Stimulated activated naive CD8-positive, alpha-beta T cell treated with anti-CD3 and anti-CD28 coated beads, Interleukin-15, Interleukin-2, amounts not matched to agents 100 ng/mL and 50 ng/mL, for 24 hours (primary cell): Measurements from ENCODE around the gene TTYH3.
"Not testable (repeated sequence)": the region's sequence is repeated elsewhere in the genome, so short reads cannot be mapped to it uniquely, and the experiment has no call there.

ENCODE experiments used
- H3K27ac Mint-ChIP-seq: one replicate; pipeline ENCODE4 v1.8.0; 2021; ENCODE audit warnings: mild to moderate bottlenecking, mixed read lengths
- H3K27me3 Mint-ChIP-seq: one replicate; pipeline ENCODE4 v1.8.0; 2021; ENCODE audit warnings: mixed read lengths
- H3K36me3 Mint-ChIP-seq: one replicate; pipeline ENCODE4 v1.8.0; 2021; ENCODE audit warnings: low read depth, mixed read lengths
- H3K4me1 Mint-ChIP-seq: one replicate; pipeline ENCODE4 v1.8.0; 2021; ENCODE audit warnings: low read depth, mixed read lengths
- H3K4me3 Mint-ChIP-seq: one replicate; pipeline ENCODE4 v1.8.0; 2021; ENCODE audit warnings: mild to moderate bottlenecking, mixed read lengths
- H3K9me3 Mint-ChIP-seq: one replicate; pipeline ENCODE4 v1.8.0; 2021; ENCODE audit warnings: mixed read lengths

TTYH3 gene

DNA sequence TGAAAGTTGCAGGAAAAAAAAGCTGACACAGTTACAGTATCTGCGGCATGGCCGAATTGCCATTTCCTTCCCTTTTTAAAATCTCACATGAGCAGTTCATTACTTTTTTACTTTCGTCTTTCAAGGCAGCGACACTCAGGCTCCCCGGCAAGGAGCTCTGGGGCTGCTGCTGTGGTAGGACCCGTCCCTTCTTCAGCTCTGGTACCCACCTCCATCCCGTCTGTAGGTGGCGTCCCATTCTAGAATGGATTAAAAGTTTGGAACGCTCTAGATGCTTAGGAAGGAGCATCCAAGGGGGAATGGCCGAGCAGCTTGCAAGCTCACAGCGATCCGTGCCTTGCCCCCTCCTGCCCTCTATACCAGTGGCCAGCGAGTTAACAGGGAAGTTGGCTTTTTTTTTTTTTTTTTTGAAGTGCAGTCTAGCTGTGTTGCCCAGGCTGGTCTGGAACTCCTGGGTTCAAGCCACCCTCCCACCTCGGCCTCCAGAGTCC lies 22.8 kb upstream of the TTYH3 start:
- peak overlapping the region; percentile 27 for H3K4me3 Mint-ChIP-seq
- peaks cover 10% of the 10 kb centered on the region for H3K4me1 Mint-ChIP-seq
- no peaks in the 10 kb centered on the region for H3K27me3 Mint-ChIP-seq
- no peak overlapping the region for H3K27ac Mint-ChIP-seq
- H3K36me3 Mint-ChIP-seq, result no peaks in the 10 kb centered on the region
- no peaks in the 10 kb centered on the region for H3K9me3 Mint-ChIP-seq

DNA sequence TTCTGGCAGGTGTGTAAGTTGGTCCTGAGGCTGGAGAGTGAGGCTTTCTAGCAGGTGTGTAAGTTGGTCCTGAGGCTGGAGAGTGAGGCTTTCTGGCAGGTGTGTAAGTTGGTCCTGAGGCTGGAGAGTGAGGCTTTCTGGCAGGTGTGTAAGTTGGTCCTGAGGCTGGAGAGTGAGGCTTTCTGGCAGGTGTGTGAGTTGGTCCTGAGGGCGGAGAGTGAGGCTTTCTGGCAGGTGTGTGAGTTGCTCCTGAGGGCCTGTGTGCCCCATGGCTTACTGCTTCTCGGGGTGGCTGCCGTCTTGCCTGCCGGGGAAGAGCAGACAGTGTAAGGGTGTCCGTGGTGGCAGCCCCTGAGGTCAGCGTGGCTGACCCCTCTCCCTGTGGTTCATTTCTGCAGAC lies 22.1 kb upstream of the TTYH3 start:
- not testable (repeated sequence) for H3K9me3 Mint-ChIP-seq, H3K36me3 Mint-ChIP-seq, H3K4me1 Mint-ChIP-seq, H3K27me3 Mint-ChIP-seq, H3K4me3 Mint-ChIP-seq, H3K27ac Mint-ChIP-seq

GRCh38 chr7:2610466-2610865 lies 21.3 kb upstream of the TTYH3 start:
- H3K27me3 Mint-ChIP-seq, result no peaks in the 10 kb centered on the region
- no peaks in the 10 kb centered on the region for H3K36me3 Mint-ChIP-seq
- peaks cover 10% of the 10 kb centered on the region for H3K4me1 Mint-ChIP-seq
- H3K9me3 Mint-ChIP-seq, result no peaks in the 10 kb centered on the region
- H3K27ac Mint-ChIP-seq, result no peak overlapping the region
- no peak overlapping the region for H3K4me3 Mint-ChIP-seq

- H3K4me3 Mint-ChIP-seq, result no peak overlapping the region
- H3K36me3 Mint-ChIP-seq, result no peaks in the 10 kb centered on the region
- peaks cover 10% of the 10 kb centered on the region for H3K4me1 Mint-ChIP-seq
- no peaks in the 10 kb centered on the region for H3K27me3 Mint-ChIP-seq
- no peaks in the 10 kb centered on the region for H3K9me3 Mint-ChIP-seq
- H3K27ac Mint-ChIP-seq, result no peak overlapping the region
These were observed 20.9 kb upstream of the TTYH3 start for GRCh38 chr7:2610898-2611297.

GRCh38 chr7:2611401-2611800 lies 20.4 kb upstream of the TTYH3 start:
- Mint-ChIP-seq H3K27me3 (no peaks in the 10 kb centered on the region), H3K4me3 (no peak overlapping the region), H3K9me3 (no peaks in the 10 kb centered on the region), H3K4me1 (peaks cover 10% of the 10 kb centered on the region), H3K36me3 (no peaks in the 10 kb centered on the region), H3K27ac (no peak overlapping the region)

DNA sequence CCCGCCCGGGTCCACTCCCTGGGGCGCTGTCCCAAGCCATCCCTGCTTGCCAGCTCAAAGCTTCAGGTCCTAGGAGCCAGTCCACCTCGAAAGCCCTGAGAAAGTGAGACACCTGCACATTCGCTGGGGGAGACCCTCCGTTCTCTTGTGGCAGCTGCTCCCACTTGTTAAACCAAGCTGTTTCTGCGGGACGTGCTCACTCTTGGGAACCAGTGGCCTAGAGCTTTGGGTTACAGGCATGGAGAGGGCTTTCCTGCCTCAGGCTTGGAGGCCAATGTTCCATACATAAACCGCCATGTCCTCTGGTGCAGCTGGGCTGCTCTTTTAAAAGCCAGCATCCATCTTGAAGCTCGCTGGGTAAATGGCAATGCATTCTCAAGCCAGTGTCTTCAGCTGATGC lies 19.9 kb upstream of the TTYH3 start:
- Mint-ChIP-seq H3K36me3 (no peaks in the 10 kb centered on the region), H3K27ac (no peak overlapping the region), H3K9me3 (no peaks in the 10 kb centered on the region), H3K4me1 (peaks cover 10% of the 10 kb centered on the region), H3K27me3 (no peaks in the 10 kb centered on the region), H3K4me3 (no peak overlapping the region)

DNA sequence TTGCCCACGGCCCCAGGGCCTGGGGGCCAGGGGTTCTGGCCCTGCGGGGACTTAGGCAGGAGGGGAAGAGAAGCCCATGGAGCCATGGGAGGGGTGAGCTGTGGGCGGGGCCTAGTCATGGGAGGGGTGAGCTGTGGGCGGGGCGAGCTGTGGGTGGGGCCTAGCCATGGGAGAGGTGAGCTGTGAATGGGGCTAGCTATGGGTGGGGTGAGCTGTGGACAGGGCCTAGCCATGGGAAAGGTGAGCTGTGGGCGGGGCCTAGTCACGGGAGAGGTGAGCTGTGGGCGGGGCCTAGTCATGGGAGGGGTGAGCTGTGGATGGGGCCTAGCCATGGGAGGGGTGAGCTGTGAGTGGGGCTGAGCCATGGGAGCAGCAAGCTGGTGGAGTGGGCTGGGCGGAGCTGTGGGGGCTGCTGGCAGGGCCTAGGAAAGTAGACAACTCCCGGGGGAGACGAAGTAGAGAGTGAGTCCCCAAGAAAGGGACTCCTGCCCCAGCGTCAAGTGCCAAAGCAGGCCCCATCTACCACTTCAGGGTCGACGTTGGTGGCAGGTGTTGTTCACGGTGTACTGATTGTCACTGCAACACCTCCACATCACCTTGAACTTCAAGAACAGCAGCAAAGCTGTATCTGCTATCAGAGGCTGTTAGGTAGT lies 19.2 kb upstream of the TTYH3 start:
- Mint-ChIP-seq H3K27me3 (no peaks in the 10 kb centered on the region), H3K4me1 (peaks cover 9% of the 10 kb centered on the region), H3K27ac (no peak overlapping the region), H3K4me3 (no peak overlapping the region), H3K36me3 (no peaks in the 10 kb centered on the region), H3K9me3 (no peaks in the 10 kb centered on the region)

- Mint-ChIP-seq H3K4me1 (peaks cover 5% of the 10 kb centered on the region), H3K9me3 (no peaks in the 10 kb centered on the region), H3K4me3 (no peak overlapping the region), H3K27me3 (no peaks in the 10 kb centered on the region), H3K27ac (no peak overlapping the region), H3K36me3 (no peaks in the 10 kb centered on the region)
These were observed 18.5 kb upstream of the TTYH3 start for GRCh38 chr7:2613098-2613930.

- Mint-ChIP-seq H3K27ac (no peak overlapping the region), H3K27me3 (no peaks in the 10 kb centered on the region), H3K9me3 (no peaks in the 10 kb centered on the region), H3K4me1 (peaks cover under 1% of the 10 kb centered on the region), H3K4me3 (no peak overlapping the region), H3K36me3 (no peaks in the 10 kb centered on the region)
These were observed 17.7 kb upstream of the TTYH3 start for GRCh38 chr7:2613931-2614600.

DNA sequence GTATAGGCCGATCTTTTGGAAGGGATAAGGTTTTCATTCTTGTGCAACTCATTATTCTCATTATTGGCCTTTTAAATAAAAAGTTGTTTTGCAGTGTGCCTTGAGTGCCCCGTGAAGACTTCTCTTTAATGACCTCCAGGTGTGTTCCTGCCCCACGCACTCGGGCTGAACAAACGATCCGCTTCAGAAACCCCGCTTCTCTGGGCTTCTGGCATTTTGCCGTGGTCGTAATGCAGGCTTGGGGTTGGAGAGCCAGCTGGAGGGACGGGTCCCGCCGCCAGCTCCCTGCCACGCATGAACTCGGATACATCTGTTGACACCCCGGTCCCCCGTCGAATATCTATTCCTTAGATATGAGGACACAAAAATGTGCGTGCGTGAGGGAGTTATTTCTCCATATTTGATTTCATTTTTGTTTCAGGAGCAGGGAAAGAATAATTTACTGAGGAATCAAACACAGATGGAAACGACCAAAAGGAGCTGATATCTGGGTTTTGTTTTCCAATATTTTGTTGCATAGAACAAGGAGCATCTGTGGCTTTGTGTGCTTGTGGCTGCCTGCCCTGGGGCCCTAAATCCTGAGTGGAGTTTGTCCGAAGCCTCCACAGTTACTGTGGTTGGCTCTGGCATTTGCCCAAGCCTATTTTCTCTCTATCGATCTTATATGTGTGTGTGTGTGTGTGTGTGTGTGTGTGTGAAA lies 17.0 kb upstream of the TTYH3 start:
- H3K27ac Mint-ChIP-seq, result no peak overlapping the region
- H3K4me1 Mint-ChIP-seq, result no peaks in the 10 kb centered on the region
- H3K27me3 Mint-ChIP-seq, result no peaks in the 10 kb centered on the region
- H3K4me3 Mint-ChIP-seq, result no peak overlapping the region
- no peaks in the 10 kb centered on the region for H3K36me3 Mint-ChIP-seq
- no peaks in the 10 kb centered on the region for H3K9me3 Mint-ChIP-seq

DNA sequence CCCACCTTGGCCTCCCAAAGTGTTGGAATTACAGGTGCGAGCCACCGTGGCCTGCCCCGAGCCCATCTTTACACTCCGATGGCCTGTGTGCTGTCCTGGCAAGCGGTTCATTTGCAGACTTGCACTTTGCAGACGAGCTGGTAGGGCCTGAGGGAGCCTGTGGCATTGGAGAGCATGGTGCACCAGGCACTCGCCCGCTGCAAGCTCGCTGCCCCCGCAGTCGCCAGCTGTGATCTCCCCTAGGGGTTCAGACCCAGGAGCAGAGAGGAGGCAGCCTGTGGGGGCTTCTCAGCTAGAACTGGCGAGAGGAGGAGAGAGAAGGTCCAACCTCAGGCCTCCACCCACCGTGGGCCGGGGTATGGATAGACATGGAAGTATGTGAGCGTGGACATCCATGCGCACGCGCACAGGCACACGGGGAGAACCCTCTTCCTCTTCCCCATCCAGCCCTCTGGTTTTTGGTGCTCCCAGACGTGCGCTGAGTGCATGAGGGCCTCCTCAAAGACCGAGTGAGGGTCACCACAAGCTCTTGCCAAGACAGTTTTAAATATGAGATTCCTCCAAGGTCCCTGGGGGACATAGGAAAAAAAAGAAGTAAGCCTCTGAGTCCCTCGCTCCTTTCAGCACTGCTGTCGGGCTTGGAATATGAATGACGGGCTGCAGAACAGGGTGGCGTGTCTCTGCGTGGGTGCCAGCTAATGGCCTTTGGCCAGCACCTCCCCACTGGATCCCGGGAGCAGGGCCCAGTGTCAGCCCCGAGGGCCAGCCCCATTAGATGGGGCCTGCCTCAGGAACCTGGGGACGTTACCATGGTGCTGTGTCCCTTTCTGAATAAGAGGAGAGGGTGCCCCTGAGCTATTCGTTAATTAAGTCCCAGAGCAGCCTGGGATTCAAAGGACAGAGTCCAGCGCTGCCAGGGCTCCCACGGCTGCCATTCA lies 15.1 kb upstream of the TTYH3 start:
- Mint-ChIP-seq H3K36me3 (no peaks in the 10 kb centered on the region), H3K4me1 (no peaks in the 10 kb centered on the region), H3K27ac (no peak overlapping the region), H3K27me3 (no peaks in the 10 kb centered on the region), H3K4me3 (no peak overlapping the region), H3K9me3 (no peaks in the 10 kb centered on the region)

DNA sequence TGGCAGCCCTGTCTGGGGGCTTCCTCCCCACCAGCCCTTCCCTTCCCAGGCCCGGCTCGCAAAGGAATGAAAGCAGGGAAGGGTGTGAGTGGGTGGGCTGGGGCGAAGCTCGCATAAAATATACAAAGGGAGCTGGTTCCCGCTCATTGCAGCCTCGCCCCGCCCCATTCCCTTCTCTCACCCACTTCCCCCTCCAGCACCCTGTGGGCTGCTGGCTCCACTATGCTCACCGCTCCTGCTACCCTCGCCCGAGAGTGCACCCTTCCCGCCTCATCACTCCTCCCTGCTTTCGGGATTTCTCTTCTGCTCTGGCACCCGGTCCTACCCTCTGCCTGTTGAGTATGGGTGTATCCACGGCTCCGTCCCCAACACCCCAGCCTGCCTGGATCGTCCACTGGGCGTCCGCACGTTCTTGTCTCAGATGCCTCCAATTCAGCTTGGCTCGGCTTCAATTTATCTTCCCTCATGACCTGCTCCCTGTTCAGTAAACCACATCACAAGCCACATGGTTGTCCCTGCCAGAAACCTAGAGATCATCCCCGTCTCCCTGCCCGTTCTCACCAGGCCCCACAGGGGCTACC lies 14.4 kb upstream of the TTYH3 start:
- Mint-ChIP-seq H3K36me3 (no peaks in the 10 kb centered on the region), H3K9me3 (no peaks in the 10 kb centered on the region), H3K27me3 (no peaks in the 10 kb centered on the region), H3K4me3 (no peak overlapping the region), H3K4me1 (no peaks in the 10 kb centered on the region), H3K27ac (no peak overlapping the region)

GRCh38 chr7:2619116-2619515 lies 12.7 kb upstream of the TTYH3 start:
- no peaks in the 10 kb centered on the region for H3K36me3 Mint-ChIP-seq
- no peaks in the 10 kb centered on the region for H3K9me3 Mint-ChIP-seq

More at GRCh38 chr7:2619116-2619515, 12.7 kb upstream of the TTYH3 start:
- no peak overlapping the region for H3K27ac Mint-ChIP-seq
- H3K4me3 Mint-ChIP-seq, result no peak overlapping the region
- no peaks in the 10 kb centered on the region for H3K27me3 Mint-ChIP-seq
- H3K4me1 Mint-ChIP-seq, result no peaks in the 10 kb centered on the region
